K562 (cell line): ENCODE data around the gene STK11. TPM values are rescaled to one million over a fixed set of nuclear protein-coding genes. Genes with fewer than 3 reads are reported as not detected.

ENCODE experiments used
- ARNT ChIP-seq, 2 experiments: fragments of 450-650 bp; IDR thresholded peaks; 2 replicates each; pipeline ENCODE4 v1.6.1; 2016; ENCODE audit warnings: mild to moderate bottlenecking in 1 of 2
- BCOR ChIP-seq: fragments of 450-650 bp; IDR thresholded peaks from 2 replicates; pipeline ENCODE4 v1.6.1; 2016
- PCBP2 ChIP-seq: fragments of 200-400 bp; formaldehyde crosslinking; IDR thresholded peaks from 2 replicates; pipeline ENCODE4 v1.6.1; 2018; ENCODE audit warnings: low read length, low read depth, mild to moderate bottlenecking, moderate library complexity; ENCODE audit not compliant: poor library complexity, severe bottlenecking
- RFX1 ChIP-seq: fragments of 450-650 bp; IDR thresholded peaks from 2 replicates; pipeline ENCODE4 v1.6.1; 2016; ENCODE audit warnings: mild to moderate bottlenecking, moderate library complexity
- XRCC5 ChIP-seq: fragments of 200-400 bp; formaldehyde crosslinking; IDR thresholded peaks from 2 replicates; pipeline ENCODE4 v1.6.1; 2017; ENCODE audit warnings: low read depth, mild to moderate bottlenecking, low read length
- ZBTB1 ChIP-seq: sonication (generic); formaldehyde crosslinking; IDR thresholded peaks from 2 replicates; pipeline ENCODE4 v1.8.1; 2023; ENCODE audit warnings: missing genetic modification reagents, low read depth, mild to moderate bottlenecking, borderline replicate concordance
- polyA plus RNA-seq, 8 experiments: library from polyadenylated mRNA; depleted of rRNA in 4 of 8; stranded (reverse) in 5 of 8; unstranded in 3 of 8; fragments of >200 nt; fragmentation: Nextera tagmentation in 2 of 8; fragmentation: Illumina TruSeq in 1 of 8; extraction: Ambion mirVana in 2 of 8; extraction: Trizol in 1 of 8; gene quantifications; 2 replicates each; pipeline versions ENCODE4 v1.2.1 to v1.2.3, GENCODE V29; 2011 to 2014; ENCODE audit warnings: inconsistent platforms in 1 of 8, missing spikeins in 1 of 8
- total RNA-seq, 7 experiments: library from RNA; depleted of rRNA in 6 of 7; stranded (reverse); fragments of >200 nt in 6 of 7; fragmentation: Illumina TruSeq in 2 of 7; extraction: Trizol in 2 of 7; gene quantifications; 2 replicates each; pipeline versions ENCODE4 v1.2.1 to v1.2.3, GENCODE V29; 2011 to 2021; ENCODE audit warnings: low replicate concordance in 1 of 7
- TF ChIP-seq, protein P1 (sequence below), 2 experiments: fragments of 450-650 bp in 1 of 2; sonication (generic) in 1 of 2; formaldehyde crosslinking in 1 of 2; IDR thresholded peaks; 2 replicates each; pipeline versions ENCODE4 v1.7.1 to v1.9.0; 2016 to 2022; ENCODE audit warnings: inconsistent platforms in 1 of 2, mild to moderate bottlenecking in 1 of 2, missing genetic modification reagents in 1 of 2
- TF ChIP-seq, protein P2 (sequence below): sonication (generic); formaldehyde crosslinking; IDR thresholded peaks from 2 replicates; pipeline ENCODE4 v1.8.0; 2022; ENCODE audit warnings: mild to moderate bottlenecking, missing genetic modification reagents
- TF ChIP-seq, protein P3 (sequence below): fragments of 450-650 bp; IDR thresholded peaks from 2 replicates; pipeline ENCODE4 v1.6.1; 2016; ENCODE audit warnings: antibody characterized with exemption
- TF ChIP-seq, protein P4 (sequence below): fragments of 450-650 bp; IDR thresholded peaks from 2 replicates; pipeline ENCODE4 v1.6.1; 2016

The STK11 gene
- total and polyA plus RNA-seq, 9 of the 15 experiments (the other 6 are each of a cell fraction or from before 2014, with no cell fraction given), result 0.15 to 96.5 (median 31.7) TPM

DNA sequence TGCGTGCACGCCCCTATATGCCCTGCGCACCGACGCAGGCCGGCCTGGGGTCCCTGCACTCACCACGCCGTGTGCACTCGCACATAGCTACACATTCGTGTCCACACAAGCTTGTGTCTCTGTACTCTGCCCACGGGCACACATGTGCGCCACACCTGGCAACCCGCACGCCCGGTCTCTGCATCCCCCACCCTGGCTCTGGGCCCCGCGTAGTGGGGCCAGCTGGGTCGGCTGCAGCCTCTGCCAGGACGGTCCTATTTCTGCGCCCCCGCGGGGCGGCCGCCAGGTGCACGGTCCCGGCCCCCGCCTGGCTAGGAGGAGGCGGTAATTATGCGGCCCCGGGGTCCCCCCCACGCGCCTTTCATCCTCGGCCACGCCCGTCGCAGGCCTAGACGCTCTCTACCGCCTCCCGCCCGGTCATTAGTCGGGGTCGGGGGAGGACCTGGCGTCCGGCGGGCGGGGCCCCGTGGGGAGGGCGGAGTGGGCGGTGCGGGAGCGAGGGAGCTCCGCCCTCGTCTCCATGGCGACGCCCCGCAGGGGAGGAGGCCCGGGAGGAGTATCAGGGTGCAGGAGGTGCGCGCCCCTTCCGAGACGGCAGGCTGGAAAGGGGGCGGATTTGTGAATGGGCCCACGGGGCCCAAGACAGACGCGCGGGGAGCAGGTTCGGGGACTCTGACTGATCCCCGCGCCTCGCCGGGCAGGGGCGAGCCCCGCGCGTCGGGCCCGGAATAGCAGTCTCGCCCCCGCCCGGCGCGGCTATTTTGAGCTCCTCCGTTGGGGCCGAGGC, 60.7 kb downstream of the STK11 start (continued):
- TF ChIP-seq, protein P1, sequence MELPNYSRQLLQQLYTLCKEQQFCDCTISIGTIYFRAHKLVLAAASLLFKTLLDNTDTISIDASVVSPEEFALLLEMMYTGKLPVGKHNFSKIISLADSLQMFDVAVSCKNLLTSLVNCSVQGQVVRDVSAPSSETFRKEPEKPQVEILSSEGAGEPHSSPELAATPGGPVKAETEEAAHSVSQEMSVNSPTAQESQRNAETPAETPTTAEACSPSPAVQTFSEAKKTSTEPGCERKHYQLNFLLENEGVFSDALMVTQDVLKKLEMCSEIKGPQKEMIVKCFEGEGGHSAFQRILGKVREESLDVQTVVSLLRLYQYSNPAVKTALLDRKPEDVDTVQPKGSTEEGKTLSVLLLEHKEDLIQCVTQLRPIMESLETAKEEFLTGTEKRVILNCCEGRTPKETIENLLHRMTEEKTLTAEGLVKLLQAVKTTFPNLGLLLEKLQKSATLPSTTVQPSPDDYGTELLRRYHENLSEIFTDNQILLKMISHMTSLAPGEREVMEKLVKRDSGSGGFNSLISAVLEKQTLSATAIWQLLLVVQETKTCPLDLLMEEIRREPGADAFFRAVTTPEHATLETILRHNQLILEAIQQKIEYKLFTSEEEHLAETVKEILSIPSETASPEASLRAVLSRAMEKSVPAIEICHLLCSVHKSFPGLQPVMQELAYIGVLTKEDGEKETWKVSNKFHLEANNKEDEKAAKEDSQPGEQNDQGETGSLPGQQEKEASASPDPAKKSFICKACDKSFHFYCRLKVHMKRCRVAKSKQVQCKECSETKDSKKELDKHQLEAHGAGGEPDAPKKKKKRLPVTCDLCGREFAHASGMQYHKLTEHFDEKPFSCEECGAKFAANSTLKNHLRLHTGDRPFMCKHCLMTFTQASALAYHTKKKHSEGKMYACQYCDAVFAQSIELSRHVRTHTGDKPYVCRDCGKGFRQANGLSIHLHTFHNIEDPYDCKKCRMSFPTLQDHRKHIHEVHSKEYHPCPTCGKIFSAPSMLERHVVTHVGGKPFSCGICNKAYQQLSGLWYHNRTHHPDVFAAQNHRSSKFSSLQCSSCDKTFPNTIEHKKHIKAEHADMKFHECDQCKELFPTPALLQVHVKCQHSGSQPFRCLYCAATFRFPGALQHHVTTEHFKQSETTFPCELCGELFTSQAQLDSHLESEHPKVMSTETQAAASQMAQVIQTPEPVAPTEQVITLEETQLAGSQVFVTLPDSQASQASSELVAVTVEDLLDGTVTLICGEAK (IDR thresholded peaks at IDR 0.05), result no peak
- TF ChIP-seq, protein P1 (CRISPR knock-in tag; IDR thresholded peaks at IDR 0.05), result no peak
- TF ChIP-seq ZBTB1 (no peak), PCBP2 (no peak), RFX1 (peak; percentile 95), BCOR (peak; percentile 48; the same call in 1 of the 2 replicates), XRCC5 (no peak), ARNT (IDR thresholded peaks at IDR 0.05) (no peak)
- TF ChIP-seq, protein P2, sequence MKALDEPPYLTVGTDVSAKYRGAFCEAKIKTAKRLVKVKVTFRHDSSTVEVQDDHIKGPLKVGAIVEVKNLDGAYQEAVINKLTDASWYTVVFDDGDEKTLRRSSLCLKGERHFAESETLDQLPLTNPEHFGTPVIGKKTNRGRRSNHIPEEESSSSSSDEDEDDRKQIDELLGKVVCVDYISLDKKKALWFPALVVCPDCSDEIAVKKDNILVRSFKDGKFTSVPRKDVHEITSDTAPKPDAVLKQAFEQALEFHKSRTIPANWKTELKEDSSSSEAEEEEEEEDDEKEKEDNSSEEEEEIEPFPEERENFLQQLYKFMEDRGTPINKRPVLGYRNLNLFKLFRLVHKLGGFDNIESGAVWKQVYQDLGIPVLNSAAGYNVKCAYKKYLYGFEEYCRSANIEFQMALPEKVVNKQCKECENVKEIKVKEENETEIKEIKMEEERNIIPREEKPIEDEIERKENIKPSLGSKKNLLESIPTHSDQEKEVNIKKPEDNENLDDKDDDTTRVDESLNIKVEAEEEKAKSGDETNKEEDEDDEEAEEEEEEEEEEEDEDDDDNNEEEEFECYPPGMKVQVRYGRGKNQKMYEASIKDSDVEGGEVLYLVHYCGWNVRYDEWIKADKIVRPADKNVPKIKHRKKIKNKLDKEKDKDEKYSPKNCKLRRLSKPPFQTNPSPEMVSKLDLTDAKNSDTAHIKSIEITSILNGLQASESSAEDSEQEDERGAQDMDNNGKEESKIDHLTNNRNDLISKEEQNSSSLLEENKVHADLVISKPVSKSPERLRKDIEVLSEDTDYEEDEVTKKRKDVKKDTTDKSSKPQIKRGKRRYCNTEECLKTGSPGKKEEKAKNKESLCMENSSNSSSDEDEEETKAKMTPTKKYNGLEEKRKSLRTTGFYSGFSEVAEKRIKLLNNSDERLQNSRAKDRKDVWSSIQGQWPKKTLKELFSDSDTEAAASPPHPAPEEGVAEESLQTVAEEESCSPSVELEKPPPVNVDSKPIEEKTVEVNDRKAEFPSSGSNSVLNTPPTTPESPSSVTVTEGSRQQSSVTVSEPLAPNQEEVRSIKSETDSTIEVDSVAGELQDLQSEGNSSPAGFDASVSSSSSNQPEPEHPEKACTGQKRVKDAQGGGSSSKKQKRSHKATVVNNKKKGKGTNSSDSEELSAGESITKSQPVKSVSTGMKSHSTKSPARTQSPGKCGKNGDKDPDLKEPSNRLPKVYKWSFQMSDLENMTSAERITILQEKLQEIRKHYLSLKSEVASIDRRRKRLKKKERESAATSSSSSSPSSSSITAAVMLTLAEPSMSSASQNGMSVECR, result peak; percentile 48; the same call in 1 of the 2 replicates
- TF ChIP-seq, protein P3, sequence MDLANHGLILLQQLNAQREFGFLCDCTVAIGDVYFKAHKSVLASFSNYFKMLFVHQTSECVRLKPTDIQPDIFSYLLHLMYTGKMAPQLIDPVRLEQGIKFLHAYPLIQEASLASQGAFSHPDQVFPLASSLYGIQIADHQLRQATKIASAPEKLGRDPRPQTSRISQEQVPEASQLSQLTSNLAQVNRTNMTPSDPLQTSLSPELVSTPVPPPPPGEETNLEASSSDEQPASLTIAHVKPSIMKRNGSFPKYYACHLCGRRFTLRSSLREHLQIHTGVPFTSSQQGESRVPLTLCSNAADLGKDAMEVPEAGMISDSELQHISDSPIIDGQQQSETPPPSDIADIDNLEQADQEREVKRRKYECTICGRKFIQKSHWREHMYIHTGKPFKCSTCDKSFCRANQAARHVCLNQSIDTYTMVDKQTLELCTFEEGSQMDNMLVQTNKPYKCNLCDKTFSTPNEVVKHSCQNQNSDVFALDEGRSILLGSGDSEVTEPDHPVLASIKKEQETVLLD, result no peak
- TF ChIP-seq, protein P4, sequence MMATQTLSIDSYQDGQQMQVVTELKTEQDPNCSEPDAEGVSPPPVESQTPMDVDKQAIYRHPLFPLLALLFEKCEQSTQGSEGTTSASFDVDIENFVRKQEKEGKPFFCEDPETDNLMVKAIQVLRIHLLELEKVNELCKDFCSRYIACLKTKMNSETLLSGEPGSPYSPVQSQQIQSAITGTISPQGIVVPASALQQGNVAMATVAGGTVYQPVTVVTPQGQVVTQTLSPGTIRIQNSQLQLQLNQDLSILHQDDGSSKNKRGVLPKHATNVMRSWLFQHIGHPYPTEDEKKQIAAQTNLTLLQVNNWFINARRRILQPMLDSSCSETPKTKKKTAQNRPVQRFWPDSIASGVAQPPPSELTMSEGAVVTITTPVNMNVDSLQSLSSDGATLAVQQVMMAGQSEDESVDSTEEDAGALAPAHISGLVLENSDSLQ, result 0 out of 2 replicates have a peak, but pooled peaks have one; percentile 34
